T follicular helper cell (primary cell): ENCODE results near the gene VAMP5.
"Not testable (repeated sequence)": the region's sequence is repeated elsewhere in the genome, so short reads cannot be mapped to it uniquely, and the experiment has no call there.

Experiments
- DNase-seq: peaks from one replicate; pipeline ENCODE4 v3.0.0-alpha.2; 2020; ENCODE audit warnings: low read depth

Gene VAMP5

GRCh38 chr2:85550486-85550885, 33.7 kb upstream of the VAMP5 start:
- DNase-seq = no peak

- peak; percentile 85 for DNase-seq
Measured at GRCh38 chr2:85551698-85552678, 32.2 kb upstream of the VAMP5 start.

- DNase-seq = no peak
Measured at GRCh38 chr2:85553184-85553583, 31.0 kb upstream of the VAMP5 start.

- no peak for DNase-seq
Measured at GRCh38 chr2:85554980-85555612, 29.1 kb upstream of the VAMP5 start.

GRCh38 chr2:85557130-85557529, 27.1 kb upstream of the VAMP5 start:
- DNase-seq = no peak

GRCh38 chr2:85558160-85558559, 26.1 kb upstream of the VAMP5 start:
- no peak for DNase-seq

- not testable (repeated sequence) for DNase-seq
Measured at GRCh38 chr2:85560403-85560726, 23.9 kb upstream of the VAMP5 start.

GRCh38 chr2:85560812-85561279, 23.4 kb upstream of the VAMP5 start:
- DNase-seq = no peak

GRCh38 chr2:85561280-85562212, 22.7 kb upstream of the VAMP5 start, which contains the start of gene GGCX:
TSS of gene GGCX (minus strand) at chr2:85561493. CDS start at chr2:85561428, 65 bp downstream.
- DNase-seq = peak; percentile 92

- no peak for DNase-seq
Measured at GRCh38 chr2:85564144-85564563, 20.1 kb upstream of the VAMP5 start.

- DNase-seq = no peak
Measured at GRCh38 chr2:85566265-85566664, 18.0 kb upstream of the VAMP5 start.

- no peak for DNase-seq
Measured at GRCh38 chr2:85575739-85576138, 8.5 kb upstream of the VAMP5 start.

- no peak for DNase-seq
Measured at GRCh38 chr2:85577063-85577385, 7.2 kb upstream of the VAMP5 start.

GRCh38 chr2:85577386-85578242, 6.6 kb upstream of the VAMP5 start, which contains the start of gene VAMP8:
TSS of gene VAMP8 (plus strand) at chr2:85577586. CDS start at chr2:85577647, 61 bp downstream.
- DNase-seq = peak; percentile 50

- DNase-seq = no peak
Measured at GRCh38 chr2:85578243-85579180, 5.7 kb upstream of the VAMP5 start.

- no peak for DNase-seq
Measured at GRCh38 chr2:85579266-85579935, 4.8 kb upstream of the VAMP5 start.

- no peak for DNase-seq
Measured at GRCh38 chr2:85580206-85580605, 4.0 kb upstream of the VAMP5 start.

GRCh38 chr2:85582492-85582891, 1.7 kb upstream of the VAMP5 start:
- DNase-seq = no peak

- DNase-seq = no peak
Measured at GRCh38 chr2:85583667-85584353, 421 bp upstream of the VAMP5 start.
